ENCODE measurements around the gene APOBEC3F.

APOBEC3F gene

DNA sequence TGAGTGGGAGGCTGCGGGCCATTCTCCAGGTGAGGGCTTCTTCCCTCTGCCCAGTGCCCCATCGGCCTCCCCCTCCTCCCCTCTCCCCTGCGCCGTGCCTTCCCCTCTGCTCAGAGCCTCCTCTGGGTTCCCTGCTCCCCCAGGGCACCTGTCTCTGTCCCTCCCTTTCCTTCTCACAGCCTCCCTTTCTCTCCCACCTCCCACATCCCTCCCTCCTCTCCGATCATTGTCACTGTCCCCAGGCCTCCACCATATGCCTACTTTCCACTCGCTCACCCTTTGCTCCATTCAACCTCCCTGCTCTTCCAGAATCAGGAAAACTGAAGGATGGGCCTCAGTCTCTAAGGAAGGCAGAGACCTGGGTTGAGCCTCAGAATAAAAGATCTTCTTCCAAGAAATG, 46.4 kb downstream of the APOBEC3F start:
- no peak for DNase-seq (ENCODE audit: low read depth)
- no peak for TF ChIP-seq POLR2A (IDR thresholded peaks at IDR 0.05; ENCODE audit: extremely low read depth, insufficient read length)
- TF ChIP-seq, protein P1, sequence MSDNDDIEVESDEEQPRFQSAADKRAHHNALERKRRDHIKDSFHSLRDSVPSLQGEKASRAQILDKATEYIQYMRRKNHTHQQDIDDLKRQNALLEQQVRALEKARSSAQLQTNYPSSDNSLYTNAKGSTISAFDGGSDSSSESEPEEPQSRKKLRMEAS (IDR thresholded peaks at IDR 0.05; ENCODE audit: low read depth, low read length) = no peak
- TF ChIP-seq CTCF (IDR thresholded peaks at IDR 0.05; ENCODE audit: low read depth, low read length) = no peak
- no peak for TF ChIP-seq MYC (IDR thresholded peaks at IDR 0.05; ENCODE audit: low read depth, low read length)
- no peak overlapping the region for H3K4me3 ChIP-seq (ENCODE audit: low read depth, low read length)

DNA sequence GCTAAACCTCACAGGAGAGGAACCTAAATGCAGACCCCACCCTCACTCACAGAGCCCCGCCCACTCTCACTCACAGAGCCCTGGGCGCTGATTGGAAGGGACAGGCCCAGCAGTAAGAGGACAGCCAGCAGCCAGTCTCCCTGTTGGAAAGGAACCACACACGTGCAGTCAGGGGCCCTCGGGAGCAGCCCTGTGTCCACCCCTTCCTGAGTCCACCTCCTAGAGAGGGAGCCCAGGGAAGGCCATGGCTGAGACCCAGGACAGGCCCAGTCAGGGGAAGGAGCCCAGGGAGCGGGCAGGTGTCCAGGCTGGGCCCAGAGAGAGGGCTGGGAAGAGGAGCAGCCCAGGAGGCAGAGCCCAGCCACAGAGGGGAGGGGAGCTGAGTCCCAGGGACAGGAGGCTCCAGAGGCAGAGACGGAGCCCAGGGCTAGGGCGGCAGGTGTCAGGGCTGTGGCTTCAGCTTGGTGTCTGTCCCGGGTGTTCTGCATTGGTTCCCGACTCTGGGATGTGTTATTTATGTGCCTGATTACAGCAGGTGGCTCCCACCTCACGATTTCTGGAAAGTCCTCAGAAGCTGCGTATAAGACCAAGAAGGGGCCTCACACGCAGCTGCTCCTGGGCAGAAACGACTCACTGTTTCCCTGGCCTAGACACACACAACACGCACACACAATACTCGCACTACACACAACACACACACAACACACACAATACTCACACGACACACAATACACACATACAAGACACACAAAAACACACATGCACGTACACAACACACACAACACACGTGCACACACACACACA, 47.4 kb downstream of the APOBEC3F start:
- TF ChIP-seq, protein P1 (IDR thresholded peaks at IDR 0.05; ENCODE audit: low read depth, low read length) = no peak
- TF ChIP-seq POLR2A (IDR thresholded peaks at IDR 0.05; ENCODE audit: extremely low read depth, insufficient read length) (no peak), MYC (IDR thresholded peaks at IDR 0.05; ENCODE audit: low read depth, low read length) (no peak), CTCF (IDR thresholded peaks at IDR 0.05; ENCODE audit: low read depth, low read length) (no peak)
- DNase-seq (ENCODE audit: low read depth) = no peak
- no peak overlapping the region for H3K4me3 ChIP-seq (ENCODE audit: low read depth, low read length)

DNA sequence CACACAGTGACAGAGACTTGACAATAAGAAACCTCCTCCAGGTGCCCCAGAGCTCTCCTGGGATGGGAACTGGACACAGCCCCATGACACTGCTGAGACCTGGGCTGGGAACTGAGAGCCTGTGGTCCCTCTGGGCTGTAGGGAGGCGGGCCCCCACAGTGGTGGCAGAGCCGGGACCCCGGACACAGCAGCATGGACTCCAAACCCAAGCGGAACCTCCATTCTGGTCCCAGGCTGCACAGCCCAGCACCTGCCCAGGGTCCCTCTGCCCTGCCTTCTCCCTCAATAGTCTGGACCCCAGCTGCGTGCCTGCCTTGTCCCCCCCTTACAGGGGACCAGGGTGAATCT, 48.0 kb downstream of the APOBEC3F start:
- TF ChIP-seq POLR2A (IDR thresholded peaks at IDR 0.05; ENCODE audit: extremely low read depth, insufficient read length) (no peak), CTCF (IDR thresholded peaks at IDR 0.05; ENCODE audit: low read depth, low read length) (no peak), MYC (IDR thresholded peaks at IDR 0.05; ENCODE audit: low read depth, low read length) (no peak)
- TF ChIP-seq, protein P1 (IDR thresholded peaks at IDR 0.05; ENCODE audit: low read depth, low read length) = no peak
- DNase-seq (ENCODE audit: low read depth) = no peak
- no peak overlapping the region for H3K4me3 ChIP-seq (ENCODE audit: low read depth, low read length)

GRCh38 chr22:39089928-39090327, 49.3 kb downstream of the APOBEC3F start:
- TF ChIP-seq, protein P1 (IDR thresholded peaks at IDR 0.05; ENCODE audit: low read depth, low read length) = no peak
- TF ChIP-seq POLR2A (IDR thresholded peaks at IDR 0.05; ENCODE audit: extremely low read depth, insufficient read length) (no peak), CTCF (IDR thresholded peaks at IDR 0.05; ENCODE audit: low read depth, low read length) (no peak), MYC (IDR thresholded peaks at IDR 0.05; ENCODE audit: low read depth, low read length) (no peak)
- no peak overlapping the region for H3K4me3 ChIP-seq (ENCODE audit: low read depth, low read length)
- DNase-seq (ENCODE audit: low read depth) = no peak

- peak; percentile 33 for DNase-seq (ENCODE audit: low read depth)
- no peak overlapping the region for H3K4me3 ChIP-seq (ENCODE audit: low read depth, low read length)
- TF ChIP-seq POLR2A (IDR thresholded peaks at IDR 0.05; ENCODE audit: extremely low read depth, insufficient read length) (no peak), CTCF (IDR thresholded peaks at IDR 0.05; ENCODE audit: low read depth, low read length) (no peak), MYC (IDR thresholded peaks at IDR 0.05; ENCODE audit: low read depth, low read length) (no peak)
- TF ChIP-seq, protein P1 (IDR thresholded peaks at IDR 0.05; ENCODE audit: low read depth, low read length) = no peak
Measured at GRCh38 chr22:39090426-39091064, 49.9 kb downstream of the APOBEC3F start.
